Right hindlimb (tissue), 1 donor: ENCODE measurements around the gene NDUFB10.

Experiments
- DNase-seq: peaks from one replicate; pipeline ENCODE4 v3.0.0-alpha.2; 2018

The NDUFB10 gene

GRCh38 chr16:1973461-1974156 is 14.3 kb downstream of the NDUFB10 start:
- DNase-seq, result no peak

DNA sequence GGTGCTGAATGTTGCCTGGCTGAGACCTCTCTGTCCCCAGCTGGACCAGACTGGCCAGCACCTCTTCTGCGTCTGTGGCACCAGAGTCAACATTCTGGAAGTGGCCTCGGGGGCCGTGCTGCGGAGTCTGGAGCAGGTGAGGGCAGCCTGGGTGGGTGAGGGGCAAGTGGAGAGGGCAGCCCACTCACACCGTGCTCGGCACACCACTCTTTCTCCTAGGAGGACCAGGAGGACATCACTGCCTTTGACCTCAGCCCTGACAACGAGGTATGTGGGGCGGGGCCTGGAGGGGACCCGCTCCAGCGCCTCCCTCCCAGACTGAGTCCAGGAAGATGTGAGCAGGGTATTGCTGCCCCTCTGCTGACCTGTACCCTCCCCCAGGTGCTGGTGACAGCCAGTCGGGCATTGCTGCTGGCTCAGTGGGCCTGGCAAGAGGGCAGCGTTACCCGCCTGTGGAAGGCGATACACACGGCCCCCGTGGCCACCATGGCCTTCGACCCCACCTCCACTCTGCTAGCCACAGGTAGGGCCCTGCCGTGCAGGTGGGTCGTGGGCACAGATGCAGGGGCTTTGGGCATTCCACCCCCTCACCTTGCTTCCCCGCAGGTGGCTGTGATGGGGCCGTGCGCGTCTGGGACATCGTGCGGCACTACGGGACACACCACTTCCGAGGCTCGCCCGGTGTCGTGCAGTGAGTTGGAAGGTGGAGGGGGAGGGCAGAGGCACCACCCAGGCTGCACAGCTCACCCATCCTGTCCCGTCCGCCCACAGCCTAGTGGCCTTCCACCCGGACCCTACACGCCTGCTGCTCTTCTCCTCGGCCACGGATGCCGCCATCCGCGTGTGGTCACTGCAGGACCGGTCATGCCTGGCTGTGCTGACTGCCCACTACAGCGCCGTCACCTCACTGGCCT is 15.1 kb downstream of the NDUFB10 start:
- no peak for DNase-seq

- DNase-seq, result no peak
These were observed 16.3 kb downstream of the NDUFB10 start for GRCh38 chr16:1975432-1976215.

GRCh38 chr16:1976216-1976520 is 16.8 kb downstream of the NDUFB10 start:
- no peak for DNase-seq

- no peak for DNase-seq
These were observed 17.9 kb downstream of the NDUFB10 start for GRCh38 chr16:1976951-1977874.

GRCh38 chr16:1977875-1978268 is 18.5 kb downstream of the NDUFB10 start:
- DNase-seq, result no peak

DNA sequence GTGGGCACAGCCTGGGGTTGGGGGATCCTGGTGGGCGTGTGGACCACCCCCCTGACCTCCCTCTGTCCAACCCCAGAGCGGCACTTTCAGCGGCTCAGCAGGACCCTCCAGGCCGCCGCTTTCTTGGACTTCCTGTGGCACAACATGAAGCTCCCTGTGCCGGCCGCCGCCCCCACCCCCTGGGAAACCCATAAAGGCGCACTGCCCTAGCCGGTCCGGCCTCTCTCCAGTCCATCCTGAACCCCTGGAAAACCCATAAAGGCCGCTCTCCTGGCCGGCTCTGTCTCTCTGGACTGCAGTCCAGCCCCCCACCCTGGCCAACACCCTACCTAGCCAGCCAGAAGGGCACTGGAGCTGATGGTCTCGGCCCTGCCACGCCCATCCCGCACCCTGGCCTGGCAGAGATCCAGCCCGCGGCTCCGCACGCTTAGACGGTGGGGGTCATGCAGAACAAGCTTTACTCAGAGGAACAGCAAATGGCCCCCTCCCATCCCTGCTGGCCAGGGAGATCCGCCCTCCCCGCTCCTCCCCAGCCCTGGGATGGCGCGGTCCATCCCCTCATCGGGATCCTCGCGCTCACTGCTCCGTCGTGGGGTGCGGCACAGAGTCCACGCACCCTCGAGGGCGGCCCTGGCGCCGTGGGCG is 19.3 kb downstream of the NDUFB10 start:
- no peak for DNase-seq

DNA sequence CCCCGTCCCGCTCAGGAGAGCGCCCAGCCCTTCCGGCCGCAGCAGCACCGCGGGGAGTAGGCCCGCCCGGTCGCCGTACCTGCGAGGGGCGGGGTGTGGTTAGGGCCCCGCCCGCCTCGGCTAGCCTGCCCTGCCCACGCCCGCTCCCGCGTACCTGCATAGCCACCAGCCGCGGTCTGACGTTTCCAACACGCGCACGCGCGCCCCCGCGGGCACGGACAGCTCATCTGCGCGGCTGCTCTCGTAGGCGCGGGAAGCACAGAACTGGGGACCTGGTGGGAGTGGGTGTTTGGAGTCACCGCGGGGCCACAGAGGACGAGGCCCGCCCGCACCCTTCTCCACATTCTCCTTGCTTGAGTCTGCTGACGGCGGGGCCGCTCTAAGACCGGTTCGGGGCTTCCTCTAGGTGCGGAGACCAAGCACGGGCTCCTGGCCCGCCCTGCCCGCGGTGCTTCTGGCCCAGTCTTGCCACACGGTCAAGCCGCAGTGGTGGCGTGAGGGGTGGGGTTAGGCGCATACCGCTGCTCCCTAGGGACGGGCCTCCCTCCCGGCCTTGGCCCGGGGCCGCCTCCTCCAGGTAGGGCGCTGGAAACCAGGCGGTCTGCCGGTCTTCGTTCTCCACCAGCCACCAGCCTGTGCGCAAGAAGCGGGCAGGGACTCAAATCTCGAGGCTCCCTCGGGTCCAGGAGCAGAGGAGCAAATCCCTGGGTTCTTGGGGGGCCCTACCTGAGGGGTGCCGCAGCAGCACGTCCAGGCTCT is 20.1 kb downstream of the NDUFB10 start:
- DNase-seq, result no peak

GRCh38 chr16:1980030-1980769 is 20.9 kb downstream of the NDUFB10 start:
- no peak for DNase-seq

GRCh38 chr16:1980770-1981087 is 21.4 kb downstream of the NDUFB10 start:
- no peak for DNase-seq

- DNase-seq, result no peak
These were observed 22.1 kb downstream of the NDUFB10 start, which contains the start of gene NOXO1 for GRCh38 chr16:1981398-1981836. NOXO1 (minus strand) TSS chr16:1981469; CDS start chr16:1981179, 290 bp downstream.

- peak; percentile 58 for DNase-seq
These were observed 22.7 kb downstream of the NDUFB10 start for GRCh38 chr16:1982013-1982433.

DNA sequence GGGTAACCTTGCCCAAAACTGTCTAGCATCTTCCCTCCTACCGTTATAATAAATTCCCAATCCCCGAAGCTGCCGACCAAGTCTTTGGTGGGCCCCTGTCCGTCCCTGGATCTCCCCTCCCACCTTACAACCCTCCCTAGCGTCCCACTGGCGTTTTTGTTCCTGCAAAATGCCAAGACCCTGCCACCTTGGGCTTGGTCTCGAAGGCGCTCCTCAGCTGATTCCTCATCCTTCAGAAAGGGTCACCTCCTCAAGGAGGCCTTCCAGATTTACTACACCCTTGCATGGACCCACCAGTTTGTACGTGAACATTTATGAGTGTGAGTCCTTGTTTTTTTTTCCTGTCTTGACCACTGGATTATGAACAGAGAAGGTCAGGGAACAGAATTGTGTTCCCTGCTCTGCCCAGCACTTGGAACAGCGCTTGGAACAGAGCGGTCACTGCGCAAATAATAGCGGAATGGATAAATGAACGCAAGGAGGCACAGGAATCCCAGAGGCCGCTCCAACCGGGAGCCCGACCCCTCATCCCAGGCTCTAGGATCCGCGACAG is 23.7 kb downstream of the NDUFB10 start:
- no peak for DNase-seq

- peak; percentile 95 for DNase-seq
These were observed 24.4 kb downstream of the NDUFB10 start, which contains the start of gene GFER for GRCh38 chr16:1983544-1984346. GFER (plus strand) TSS chr16:1984193; CDS start chr16:1984219, 26 bp downstream.

DNA sequence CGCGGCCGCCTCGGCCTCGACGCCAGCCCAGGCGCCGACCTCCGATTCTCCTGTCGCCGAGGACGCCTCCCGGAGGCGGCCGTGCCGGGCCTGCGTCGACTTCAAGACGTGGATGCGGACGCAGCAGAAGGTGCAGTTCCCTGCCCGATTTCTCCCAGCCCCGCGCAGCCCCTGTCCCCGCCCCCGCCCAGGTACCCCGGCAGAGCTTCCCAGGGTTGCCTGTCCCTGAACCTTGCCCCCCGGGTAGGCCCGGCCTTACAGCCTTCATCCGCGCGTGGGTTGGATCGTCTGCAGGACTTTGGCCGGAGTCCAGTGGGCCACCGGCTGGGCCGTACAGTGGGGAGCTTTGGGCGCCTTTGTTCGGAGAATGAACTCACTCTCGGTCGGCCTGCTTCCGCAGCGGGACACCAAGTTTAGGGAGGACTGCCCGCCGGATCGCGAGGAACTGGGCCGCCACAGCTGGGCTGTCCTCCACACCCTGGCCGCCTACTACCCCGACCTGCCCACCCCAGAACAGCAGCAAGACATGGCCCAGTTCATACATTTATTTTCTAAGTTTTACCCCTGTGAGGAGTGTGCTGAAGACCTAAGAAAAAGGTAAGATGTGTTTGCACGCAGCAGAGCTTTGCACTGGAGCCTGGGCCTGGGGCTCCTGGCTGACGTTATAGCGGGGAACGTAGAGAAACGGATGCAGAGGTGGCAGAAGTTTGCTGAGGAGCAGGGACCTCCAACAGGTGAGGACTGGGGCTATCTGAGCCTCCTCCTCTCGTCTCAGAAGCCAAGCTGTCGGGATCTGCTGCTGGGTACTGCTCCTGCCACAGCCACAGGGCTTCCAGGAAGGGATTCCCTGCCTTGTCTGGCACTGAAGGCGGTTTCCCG is 25.2 kb downstream of the NDUFB10 start:
- no peak for DNase-seq

DNA sequence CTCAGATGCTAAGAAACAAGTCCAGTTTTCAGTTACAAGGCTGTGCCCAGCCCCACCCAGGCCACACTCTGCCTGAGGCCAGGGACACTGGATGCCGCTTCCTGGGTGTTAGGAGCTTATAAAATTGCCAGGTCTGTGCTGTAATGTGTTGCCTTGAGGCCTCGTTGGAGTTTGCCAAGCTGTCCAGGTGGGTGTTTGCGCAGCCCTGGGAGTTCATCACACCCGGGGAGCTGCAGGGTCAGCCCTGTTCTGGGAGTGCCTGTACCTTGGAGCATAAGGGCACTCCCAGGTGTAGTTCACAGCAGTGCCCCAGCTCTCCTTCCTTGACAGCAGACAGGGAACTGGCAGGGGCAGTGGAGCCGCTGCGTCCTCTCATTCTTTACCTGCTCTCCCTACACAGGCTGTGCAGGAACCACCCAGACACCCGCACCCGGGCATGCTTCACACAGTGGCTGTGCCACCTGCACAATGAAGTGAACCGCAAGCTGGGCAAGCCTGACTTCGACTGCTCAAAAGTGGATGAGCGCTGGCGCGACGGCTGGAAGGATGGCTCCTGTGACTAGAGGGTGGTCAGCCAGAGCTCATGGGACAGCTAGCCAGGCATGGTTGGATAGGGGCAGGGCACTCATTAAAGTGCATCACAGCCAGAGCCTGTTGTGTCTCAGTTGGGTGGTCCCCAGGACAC is 26.3 kb downstream of the NDUFB10 start:
- no peak for DNase-seq

DNA sequence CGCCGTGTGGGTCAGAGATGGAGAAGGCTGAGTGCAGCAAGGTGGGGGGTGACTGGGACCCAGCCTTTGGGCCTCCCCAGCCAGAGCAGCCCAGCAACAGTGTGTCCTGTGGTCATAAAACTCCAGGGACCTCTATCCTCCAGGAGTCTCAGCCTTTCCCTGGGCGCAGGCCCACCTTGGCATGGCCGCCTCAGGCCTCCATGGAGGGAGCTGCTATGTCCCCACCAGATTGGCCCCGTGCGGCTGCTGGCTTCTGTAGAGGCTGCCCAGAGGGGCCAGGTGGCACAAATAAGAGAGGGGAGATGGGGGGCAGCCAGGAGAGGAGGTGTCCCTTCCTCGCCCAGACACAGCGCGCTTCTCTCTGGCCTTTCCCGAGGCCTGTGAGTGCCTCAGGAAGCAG is 27.9 kb downstream of the NDUFB10 start:
- no peak for DNase-seq
